Measurements from ENCODE around the gene POM121.
"Not testable (repeated sequence)": the region's sequence is repeated elsewhere in the genome, so short reads cannot be mapped to it uniquely, and the experiment has no call there.

POM121 gene

DNA sequence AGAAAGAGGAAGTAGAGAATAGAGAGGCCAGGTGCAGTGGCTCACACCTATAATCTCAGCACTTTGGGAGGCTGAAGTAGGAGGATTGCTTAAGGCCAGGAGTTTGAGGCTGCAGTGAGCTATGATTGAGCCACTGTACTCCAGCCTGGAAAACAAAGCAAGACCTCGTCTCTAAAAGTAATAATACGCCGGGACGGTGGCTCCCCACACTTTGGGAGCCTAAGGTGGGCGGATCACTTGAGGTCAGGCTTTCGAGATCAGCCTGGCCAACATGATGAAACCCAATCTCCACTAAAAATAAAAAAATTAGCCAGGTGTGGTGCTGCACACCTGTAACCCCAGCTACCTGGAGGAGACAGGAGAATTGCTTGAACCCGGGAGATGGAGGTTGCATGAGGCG is 70.6 kb downstream of the POM121 start:
- DNase-seq (ENCODE audit: low read depth in 2 of 2, low spot score in 1 of 2): not testable (repeated sequence)

DNA sequence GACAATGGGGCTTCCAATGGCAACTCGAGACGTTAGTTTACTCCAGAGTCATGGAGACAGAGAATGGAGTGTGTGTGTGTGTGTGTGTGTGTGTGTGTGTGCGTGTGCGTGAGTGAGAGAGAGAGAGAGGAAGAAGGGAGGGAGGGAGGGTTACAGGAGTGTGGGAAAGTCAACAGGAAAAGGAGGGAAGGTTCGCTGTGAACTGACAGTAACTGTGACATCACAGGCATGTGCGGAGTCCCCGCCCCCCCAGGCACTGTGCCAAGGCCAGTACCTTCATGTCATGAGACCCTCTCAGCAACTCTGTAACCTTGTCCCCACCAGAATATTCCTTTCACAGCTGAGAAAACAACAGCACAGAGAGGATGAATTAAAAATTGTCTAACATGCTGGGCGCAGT is 72.6 kb downstream of the POM121 start:
- not testable (repeated sequence) for DNase-seq (ENCODE audit: low read depth in 2 of 2, low spot score in 1 of 2)

DNA sequence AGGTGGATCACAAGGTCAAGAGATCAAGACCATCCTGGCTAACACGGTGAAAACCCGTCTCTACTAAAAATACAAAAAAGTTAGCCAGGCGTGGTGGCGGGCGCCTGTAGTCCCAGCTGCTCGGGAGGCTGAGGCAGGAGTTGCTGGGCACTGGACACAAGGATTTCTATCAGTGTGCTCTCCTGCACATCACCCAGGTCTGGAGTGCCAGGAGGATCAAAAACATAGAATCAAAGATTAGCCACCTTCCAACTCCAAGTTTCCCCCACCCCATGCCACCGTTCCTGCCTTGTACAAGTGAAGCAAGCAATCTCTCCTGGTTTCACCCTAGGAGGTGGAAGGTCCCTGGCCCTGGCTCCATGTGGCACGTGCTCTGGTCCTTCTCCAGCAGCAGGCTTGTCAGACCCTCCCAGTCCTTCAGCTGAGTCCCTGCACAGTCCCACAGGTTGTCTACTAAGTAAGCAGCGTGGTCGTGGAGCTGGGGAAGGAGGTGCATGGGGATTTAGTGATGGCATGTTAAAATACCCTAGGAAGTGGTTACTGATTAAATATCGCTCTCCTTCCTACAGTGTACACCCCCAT is 73.1 kb downstream of the POM121 start:
- DNase-seq (ENCODE audit: low read depth in 2 of 2, low spot score in 1 of 2): not testable (repeated sequence)
